GM21367 (cell line): ENCODE results near the gene TYMP.

Source experiments
- ATAC-seq: cut with Tn5 transposase; IDR thresholded peaks from one replicate; pipeline ENCODE4 v1.9.1; 2021; ENCODE audit not compliant: unreplicated experiment

TYMP gene

GRCh38 chr22:50563413-50564160, 33.8 kb upstream of the TYMP start:
- ATAC-seq = no peak

GRCh38 chr22:50562523-50563412, 33.0 kb upstream of the TYMP start, which contains the start of gene SYCE3:
TSS of gene SYCE3 (minus strand) at chr22:50562919. CDS start at chr22:50556405, 6,514 bp downstream.
- ATAC-seq = peak; percentile 85

- ATAC-seq = no peak
Observed at GRCh38 chr22:50561401-50562358, 31.9 kb upstream of the TYMP start.

GRCh38 chr22:50560034-50560433, 30.2 kb upstream of the TYMP start:
- no peak for ATAC-seq

- no peak for ATAC-seq
Observed at GRCh38 chr22:50556703-50557102, 26.9 kb upstream of the TYMP start.

GRCh38 chr22:50553310-50553709, 23.5 kb upstream of the TYMP start:
- no peak for ATAC-seq

- no peak for ATAC-seq
Observed at GRCh38 chr22:50551160-50551752, 21.4 kb upstream of the TYMP start.

- ATAC-seq = no peak
Observed at GRCh38 chr22:50550395-50550794, 20.6 kb upstream of the TYMP start.

GRCh38 chr22:50548921-50549790, 19.3 kb upstream of the TYMP start:
- no peak for ATAC-seq

- ATAC-seq = no peak
Observed at GRCh38 chr22:50548040-50548920, 18.5 kb upstream of the TYMP start.

GRCh38 chr22:50547263-50547985, 17.6 kb upstream of the TYMP start:
- ATAC-seq = no peak

GRCh38 chr22:50546326-50547262, 16.8 kb upstream of the TYMP start:
- ATAC-seq = no peak

- ATAC-seq = no peak
Observed at GRCh38 chr22:50545522-50546325, 15.9 kb upstream of the TYMP start, which contains the start of gene KLHDC7B. TSS of gene KLHDC7B (plus strand) at chr22:50545899. CDS start at chr22:50546244, 345 bp downstream.

- ATAC-seq = no peak
Observed at GRCh38 chr22:50544746-50545253, 15.0 kb upstream of the TYMP start.

GRCh38 chr22:50544078-50544745, 14.4 kb upstream of the TYMP start:
- ATAC-seq = no peak
